Epithelial cell of alveolus of lung (primary cell): Measurements from ENCODE around the gene IL1A. TPM values are rescaled to one million over a fixed set of nuclear protein-coding genes. Genes with fewer than 3 reads are reported as not detected.

ENCODE experiments used
- total RNA-seq: library from RNA; depleted of rRNA; stranded (reverse); fragments of >200 nt; gene quantifications from 2 replicates; pipeline ENCODE4 v1.2.1, GENCODE V29; 2015

IL1A gene
- total RNA-seq, result 0.24 and 14.7 TPM in 2 replicates

DNA sequence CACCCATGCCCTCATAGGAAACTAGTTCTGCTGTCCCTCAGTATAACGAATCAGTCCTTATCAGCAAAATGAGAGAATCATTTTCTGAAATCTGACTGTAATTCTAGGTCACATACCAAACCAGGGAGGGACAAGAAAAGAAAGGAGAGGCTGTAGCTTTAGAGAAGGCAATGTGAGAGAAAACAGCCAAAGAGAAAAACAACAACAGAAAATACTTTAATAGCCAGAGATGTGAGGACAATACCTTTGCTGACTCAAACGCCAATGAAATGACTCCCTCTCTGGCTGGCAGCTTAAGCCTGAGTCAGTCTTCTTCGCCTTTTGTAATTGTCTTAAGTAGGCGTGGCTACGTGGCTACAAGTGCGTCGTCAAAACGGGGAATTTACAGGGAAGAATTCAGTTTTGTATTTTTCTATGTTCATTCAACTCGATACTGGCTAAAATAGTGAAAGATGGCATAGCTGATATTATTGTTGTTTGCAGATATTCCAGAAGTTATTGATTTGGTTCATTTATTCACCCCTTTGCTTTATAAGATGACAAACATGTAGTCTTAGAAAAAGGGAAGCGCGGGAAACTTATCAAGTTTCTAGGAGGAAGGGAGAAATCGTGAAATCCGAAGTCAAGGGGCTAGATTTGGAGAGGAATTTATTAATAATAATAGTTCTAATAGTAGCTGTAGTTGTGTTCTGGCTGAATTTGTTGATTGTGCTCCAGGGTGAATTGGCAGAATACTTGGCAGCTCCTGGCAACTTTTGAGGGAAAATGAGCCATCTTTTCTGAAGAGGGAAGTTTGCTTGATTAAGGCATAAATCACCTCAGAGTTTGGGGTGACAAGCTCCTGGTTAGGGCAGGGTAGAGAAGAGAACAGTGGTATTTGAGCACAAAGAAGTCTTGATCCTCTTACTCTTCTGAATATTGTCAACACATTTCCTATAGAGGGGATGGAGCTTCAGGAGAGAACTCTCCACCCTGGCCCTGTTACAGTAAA, at the start of gene IL1A:
Gene IL1A (minus strand): TSS at position 295 of the 991 bp plus-strand sequence. CDS start 723 bp downstream, outside the sequence.

GRCh38 chr2:112764071-112765044, 19.9 kb downstream of the IL1A start, which contains the start of gene CKAP2L:
Gene CKAP2L, minus strand, starts transcription at chr2:112764609. Its CDS starts 11 bp downstream, at chr2:112764598.

Other genes with a start within 250 kb of the IL1A start
- 12.7 and 13.1 TPM in 2 replicates for gene POLR1B, start 242.0 kb downstream of the IL1A start, total RNA-seq
- gene CHCHD5, start 199.9 kb downstream of the IL1A start, total RNA-seq, result 35.5 and 37.1 TPM in 2 replicates
- 23.0 and 98.1 TPM in 2 replicates for gene SLC20A1, start 138.6 kb downstream of the IL1A start, total RNA-seq
- not detected in 2 replicates for gene NT5DC4, start 63.5 kb downstream of the IL1A start, total RNA-seq
- 5.6 and 19.4 TPM in 2 replicates for gene CKAP2L, start 19.9 kb downstream of the IL1A start, total RNA-seq
- 1.4 and 69.0 TPM in 2 replicates for gene IL1B, start 52.3 kb upstream of the IL1A start, total RNA-seq
- gene IL37, start 126.7 kb upstream of the IL1A start, total RNA-seq, result not detected in 2 replicates
- not detected in 2 replicates for gene IL36G, start 193.5 kb upstream of the IL1A start, total RNA-seq
- not detected in 2 replicates for gene IL36A, start 221.0 kb upstream of the IL1A start, total RNA-seq